ENCODE results near the gene RNASE1.

- TF ChIP-seq CTCF (conservative IDR thresholded peaks at IDR 0.05) (no peak), ZFX (IDR thresholded peaks at IDR 0.05) (no peak)
Observed at GRCh38 chr14:20797164-20797563, 5.5 kb downstream of the RNASE1 start.

Measured in C4-2B (cell line).